Measurements from ENCODE around the gene UBE2J2.

The UBE2J2 gene

DNA sequence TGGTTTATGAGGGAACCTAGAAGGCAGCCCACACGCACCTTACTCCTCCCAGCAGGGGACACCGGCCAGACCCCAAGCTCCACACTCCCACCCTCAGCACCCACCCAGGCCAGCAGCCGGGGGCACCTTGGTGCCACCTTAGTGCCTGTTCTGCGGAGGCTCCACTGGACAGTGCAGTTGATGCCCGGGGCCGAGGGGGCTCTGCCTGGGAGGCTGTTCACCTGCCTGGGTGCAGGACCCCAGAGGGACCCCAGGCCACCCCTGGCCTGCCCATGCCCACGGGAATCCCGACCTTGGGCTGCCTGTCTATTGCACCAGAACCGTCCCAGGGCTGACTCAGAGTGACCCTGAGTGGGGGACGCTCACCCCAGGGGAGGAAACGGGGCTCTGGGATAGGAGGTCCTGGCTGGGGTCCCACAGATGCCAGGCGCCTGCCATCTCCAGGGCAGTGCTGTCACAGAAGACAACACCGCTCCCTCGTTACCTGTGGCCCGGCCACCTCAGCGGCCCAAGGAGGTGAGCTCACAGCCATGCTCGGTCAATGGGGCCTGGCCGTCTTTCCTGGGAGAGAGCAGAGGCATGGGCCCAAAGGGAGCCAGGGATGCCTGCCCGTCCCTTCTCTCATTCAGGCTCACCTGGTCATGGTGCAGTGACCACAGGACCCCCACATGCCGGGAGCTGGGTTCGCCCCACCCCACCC, 7.3 kb upstream of the UBE2J2 start:
- TF ChIP-seq EZH2phosphoT487 (IDR thresholded peaks at IDR 0.05; ENCODE audit: low read depth), result no peak
- TF ChIP-seq, protein P1, sequence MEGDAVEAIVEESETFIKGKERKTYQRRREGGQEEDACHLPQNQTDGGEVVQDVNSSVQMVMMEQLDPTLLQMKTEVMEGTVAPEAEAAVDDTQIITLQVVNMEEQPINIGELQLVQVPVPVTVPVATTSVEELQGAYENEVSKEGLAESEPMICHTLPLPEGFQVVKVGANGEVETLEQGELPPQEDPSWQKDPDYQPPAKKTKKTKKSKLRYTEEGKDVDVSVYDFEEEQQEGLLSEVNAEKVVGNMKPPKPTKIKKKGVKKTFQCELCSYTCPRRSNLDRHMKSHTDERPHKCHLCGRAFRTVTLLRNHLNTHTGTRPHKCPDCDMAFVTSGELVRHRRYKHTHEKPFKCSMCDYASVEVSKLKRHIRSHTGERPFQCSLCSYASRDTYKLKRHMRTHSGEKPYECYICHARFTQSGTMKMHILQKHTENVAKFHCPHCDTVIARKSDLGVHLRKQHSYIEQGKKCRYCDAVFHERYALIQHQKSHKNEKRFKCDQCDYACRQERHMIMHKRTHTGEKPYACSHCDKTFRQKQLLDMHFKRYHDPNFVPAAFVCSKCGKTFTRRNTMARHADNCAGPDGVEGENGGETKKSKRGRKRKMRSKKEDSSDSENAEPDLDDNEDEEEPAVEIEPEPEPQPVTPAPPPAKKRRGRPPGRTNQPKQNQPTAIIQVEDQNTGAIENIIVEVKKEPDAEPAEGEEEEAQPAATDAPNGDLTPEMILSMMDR (IDR thresholded peaks at IDR 0.05; ENCODE audit: low read depth, low read length), result no peak
- Histone ChIP-seq H3K9ac (ENCODE audit: low read length) (no peak overlapping the region), H3K36me3 (replicated peaks; ENCODE audit: low read depth, low read length) (no peaks in the 10 kb centered on the region), H3K27ac (ENCODE audit: low read length) (no peak overlapping the region), H3K4me2 (ENCODE audit: low read length) (no peak overlapping the region), H3K4me3 (ENCODE audit: low read length) (no peak overlapping the region), H4K20me1 (ENCODE audit: insufficient read depth, low read length) (no peaks in the 10 kb centered on the region), H3K79me2 (ENCODE audit: low read length) (no peaks in the 10 kb centered on the region), H3K9me3 (ENCODE audit: insufficient read depth, low read length) (no peaks in the 10 kb centered on the region), H3K4me1 (ENCODE audit: low read length) (peaks cover 3% of the 10 kb centered on the region; the same call in 1 of the 2 replicates), H2AFZ (ENCODE audit: low read depth, low read length) (no peak overlapping the region), H3K27me3 (ENCODE audit: low read depth, low read length) (no peaks in the 10 kb centered on the region)

DNA sequence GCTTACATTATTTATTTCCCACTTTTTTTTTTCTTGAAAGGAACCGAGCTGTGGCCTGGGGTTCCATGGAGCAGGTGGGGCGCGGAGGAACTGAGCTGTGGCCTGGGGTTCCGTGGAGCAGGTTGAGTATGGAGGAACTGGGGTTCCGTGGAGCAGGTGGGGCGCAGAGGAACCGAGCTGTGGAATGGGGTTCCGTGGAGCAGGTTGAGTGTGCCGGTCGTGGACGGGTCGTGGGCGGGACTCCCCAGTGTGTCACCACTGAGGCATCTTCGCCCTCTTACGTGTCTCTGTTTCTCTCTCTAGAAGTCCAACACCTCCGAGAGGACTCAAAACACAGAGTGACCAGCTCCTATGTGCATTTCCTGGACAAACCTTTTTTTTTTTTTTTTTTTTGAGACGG, 5.4 kb upstream of the UBE2J2 start:
- Histone ChIP-seq H3K4me1 (ENCODE audit: low read length) (peaks cover 7% of the 10 kb centered on the region; the same call in 1 of the 2 replicates), H2AFZ (ENCODE audit: low read depth, low read length) (no peak overlapping the region), H3K4me2 (ENCODE audit: low read length) (no peak overlapping the region), H3K36me3 (replicated peaks; ENCODE audit: low read depth, low read length) (no peaks in the 10 kb centered on the region), H3K79me2 (ENCODE audit: low read length) (no peaks in the 10 kb centered on the region), H3K4me3 (ENCODE audit: low read length) (no peak overlapping the region), H4K20me1 (ENCODE audit: insufficient read depth, low read length) (no peaks in the 10 kb centered on the region), H3K27ac (ENCODE audit: low read length) (no peak overlapping the region), H3K9me3 (ENCODE audit: insufficient read depth, low read length) (no peaks in the 10 kb centered on the region), H3K9ac (ENCODE audit: low read length) (no peak overlapping the region), H3K27me3 (ENCODE audit: low read depth, low read length) (no peaks in the 10 kb centered on the region)
- no peak for TF ChIP-seq EZH2phosphoT487 (IDR thresholded peaks at IDR 0.05; ENCODE audit: low read depth)
- TF ChIP-seq, protein P1 (IDR thresholded peaks at IDR 0.05; ENCODE audit: low read depth, low read length), result no peak

GRCh38 chr1:1278620-1279019, 5.0 kb upstream of the UBE2J2 start:
- peaks cover under 1% of the 10 kb centered on the region; the same call in 1 of the 2 replicates for H3K79me2 ChIP-seq (ENCODE audit: low read length)
- no peak overlapping the region for H2AFZ ChIP-seq (ENCODE audit: low read depth, low read length)
- no peak overlapping the region for H3K4me2 ChIP-seq (ENCODE audit: low read length)
- no peaks in the 10 kb centered on the region for H3K9me3 ChIP-seq (ENCODE audit: insufficient read depth, low read length)
- no peak overlapping the region for H3K4me3 ChIP-seq (ENCODE audit: low read length)
- no peak overlapping the region for H3K9ac ChIP-seq (ENCODE audit: low read length)
- H3K4me1 ChIP-seq (ENCODE audit: low read length), result peaks cover 5% of the 10 kb centered on the region; the same call in 1 of the 2 replicates
- TF ChIP-seq, protein P1 (IDR thresholded peaks at IDR 0.05; ENCODE audit: low read depth, low read length), result no peak
- no peak for TF ChIP-seq EZH2phosphoT487 (IDR thresholded peaks at IDR 0.05; ENCODE audit: low read depth)
- H3K36me3 ChIP-seq (replicated peaks; ENCODE audit: low read depth, low read length), result no peaks in the 10 kb centered on the region
- H4K20me1 ChIP-seq (ENCODE audit: insufficient read depth, low read length), result no peaks in the 10 kb centered on the region
- H3K27ac ChIP-seq (ENCODE audit: low read length), result no peak overlapping the region
- H3K27me3 ChIP-seq (ENCODE audit: low read depth, low read length), result no peaks in the 10 kb centered on the region

- H3K4me2 ChIP-seq (ENCODE audit: low read length), result no peak overlapping the region
- peaks cover 20% of the 10 kb centered on the region for H4K20me1 ChIP-seq (ENCODE audit: insufficient read depth, low read length)
- peaks cover 19% of the 10 kb centered on the region for H3K4me1 ChIP-seq (ENCODE audit: low read length)
- no peak overlapping the region for H2AFZ ChIP-seq (ENCODE audit: low read depth, low read length)
- peaks cover 28% of the 10 kb centered on the region for H3K79me2 ChIP-seq (ENCODE audit: low read length)
- no peak overlapping the region for H3K9ac ChIP-seq (ENCODE audit: low read length)
- H3K36me3 ChIP-seq (replicated peaks; ENCODE audit: low read depth, low read length), result peaks cover 10% of the 10 kb centered on the region
- H3K4me3 ChIP-seq (ENCODE audit: low read length), result no peak overlapping the region
- no peaks in the 10 kb centered on the region for H3K27me3 ChIP-seq (ENCODE audit: low read depth, low read length)
- TF ChIP-seq, protein P1 (IDR thresholded peaks at IDR 0.05; ENCODE audit: low read depth, low read length), result no peak
- TF ChIP-seq EZH2phosphoT487 (IDR thresholded peaks at IDR 0.05; ENCODE audit: low read depth), result no peak
- no peaks in the 10 kb centered on the region for H3K9me3 ChIP-seq (ENCODE audit: insufficient read depth, low read length)
- H3K27ac ChIP-seq (ENCODE audit: low read length), result no peak overlapping the region
These were observed 2.2 kb upstream of the UBE2J2 start for GRCh38 chr1:1275836-1276235.

Data from OCI-LY3 (cell line).